Keratinocyte (primary cell): ENCODE data around the gene DISC1. TPM values are rescaled to one million over a fixed set of nuclear protein-coding genes. Genes with fewer than 3 reads are reported as not detected.

Experiments
- DNase-seq: peaks from one replicate; pipeline ENCODE4 v3.0.0-alpha.2; 2011; ENCODE audit warnings: low read depth, missing footprints, low spot score
- FAIRE-seq: peaks from 2 replicates; lab custom pipeline; 2011; peaks lifted over from hg19 to GRCh38; lab: Jason Lieb, UNC
- H2AFZ ChIP-seq: 2 replicates; pipeline ENCODE4 v1.6.0; 2012; ENCODE audit warnings: low read length, control low read depth, inconsistent platforms; ENCODE audit not compliant: control insufficient read depth
- H3K27ac ChIP-seq: 2 replicates; pipeline ENCODE4 v1.5.1; 2011; ENCODE audit warnings: low read length; ENCODE audit not compliant: control insufficient read depth, insufficient read depth
- H3K27me3 ChIP-seq: 3 replicates; pipeline ENCODE4 v1.6.0; 2011; ENCODE audit warnings: low read length; ENCODE audit not compliant: control insufficient read depth, insufficient read depth; ENCODE audit errors: extremely low read depth
- H3K36me3 ChIP-seq, 2 experiments: 2 replicates in 1 of 2; 3 replicates in 1 of 2; pipeline ENCODE4 v1.5.1; 2011; ENCODE audit warnings: low read length in 2 of 2, mild to moderate bottlenecking in 1 of 2; ENCODE audit not compliant: control insufficient read depth in 2 of 2, insufficient read depth in 2 of 2; ENCODE audit errors: extremely low read depth in 1 of 2
- H3K4me1 ChIP-seq: 3 replicates; pipeline ENCODE4 v1.5.1; 2011; ENCODE audit warnings: low read length; ENCODE audit not compliant: control insufficient read depth, insufficient read depth; ENCODE audit errors: extremely low read depth
- H3K4me2 ChIP-seq: 3 replicates; pipeline ENCODE4 v1.6.0; 2011; ENCODE audit warnings: low read depth, low read length; ENCODE audit not compliant: control insufficient read depth, insufficient read depth; ENCODE audit errors: extremely low read depth
- H3K4me3 ChIP-seq, 3 experiments: fragments of 200-600 bp in 1 of 3; sonication (generic) in 1 of 3; 2 replicates in 2 of 3; 3 replicates in 1 of 3; pipeline ENCODE4 v1.5.1; 2011 to 2016; ENCODE audit warnings: low read length in 3 of 3, mild to moderate bottlenecking in 3 of 3, control low read depth in 2 of 3, inconsistent platforms in 1 of 3, low read depth in 1 of 3, mixed read lengths in 1 of 3, mixed run types in 1 of 3, moderate library complexity in 1 of 3; ENCODE audit not compliant: control insufficient read depth in 2 of 3, insufficient read depth in 2 of 3; ENCODE audit errors: extremely low read depth in 1 of 3
- H3K79me2 ChIP-seq: 2 replicates; pipeline ENCODE4 v1.6.0; 2012; ENCODE audit warnings: low read length; ENCODE audit not compliant: control insufficient read depth, insufficient read depth
- H3K9ac ChIP-seq: 3 replicates; pipeline ENCODE4 v1.6.0; 2011; ENCODE audit warnings: low read length; ENCODE audit not compliant: control insufficient read depth, insufficient read depth; ENCODE audit errors: extremely low read depth
- H3K9me1 ChIP-seq: 3 replicates; pipeline ENCODE4 v1.6.0; 2011; ENCODE audit warnings: low read length; ENCODE audit not compliant: control insufficient read depth, insufficient read depth; ENCODE audit errors: extremely low read depth
- H3K9me3 ChIP-seq: 2 replicates; pipeline ENCODE4 v1.5.1; 2012; ENCODE audit warnings: low read depth, low read length; ENCODE audit not compliant: control insufficient read depth
- H4K20me1 ChIP-seq: 3 replicates; pipeline ENCODE4 v1.6.0; 2011; ENCODE audit warnings: low read length; ENCODE audit not compliant: control insufficient read depth, insufficient read depth; ENCODE audit errors: extremely low read depth
- EZH2 ChIP-seq: IDR thresholded peaks from one replicate; pipeline ENCODE4 v1.6.1; 2012; ENCODE audit warnings: inconsistent platforms, mild to moderate bottlenecking, low read length, moderate library complexity
- dilution Hi-C: fragments of 300-500 bp; cut with MboI; formaldehyde crosslinking; loops from one replicate; pipeline ENCODE4 v1.7.0; 2020; ENCODE audit warnings: low sequenced_read_pairs; ENCODE audit not compliant: extremely low pct_ligation_motif_present
- polyA plus RNA-seq, 5 experiments: library from polyadenylated mRNA; depleted of rRNA in 3 of 5; stranded (reverse) in 3 of 5; stranded (forward) in 1 of 5; unstranded in 1 of 5; fragments of >200 nt; gene quantifications; 1 replicate in 1 of 5; 2 replicates in 3 of 5; 3 replicates in 1 of 5; pipeline versions ENCODE4 v1.2.1 to v1.2.3, GENCODE V29; 2011 to 2012; ENCODE audit warnings: missing spikeins in 2 of 5, low read depth in 1 of 5, low replicate concordance in 1 of 5
- TF ChIP-seq, protein P1 (sequence below), 3 experiments: IDR thresholded peaks in 1 of 3; conservative IDR thresholded peaks in 1 of 3; optimal IDR thresholded peaks in 1 of 3; 2 replicates in 2 of 3; 3 replicates in 1 of 3; pipeline versions ENCODE3 to v1.5.1; 2011; ENCODE audit warnings: low read length in 3 of 3, mild to moderate bottlenecking in 3 of 3, moderate library complexity in 2 of 3, control low read depth in 1 of 3, inconsistent platforms in 1 of 3; ENCODE audit not compliant: insufficient read depth in 2 of 3; ENCODE audit errors: extremely low read depth in 1 of 3

The DISC1 gene
- polyA plus RNA-seq, 1 donor (not counting 4 experiments of a cell fraction or from before 2014, with no cell fraction given) = 0.47 TPM

DNA sequence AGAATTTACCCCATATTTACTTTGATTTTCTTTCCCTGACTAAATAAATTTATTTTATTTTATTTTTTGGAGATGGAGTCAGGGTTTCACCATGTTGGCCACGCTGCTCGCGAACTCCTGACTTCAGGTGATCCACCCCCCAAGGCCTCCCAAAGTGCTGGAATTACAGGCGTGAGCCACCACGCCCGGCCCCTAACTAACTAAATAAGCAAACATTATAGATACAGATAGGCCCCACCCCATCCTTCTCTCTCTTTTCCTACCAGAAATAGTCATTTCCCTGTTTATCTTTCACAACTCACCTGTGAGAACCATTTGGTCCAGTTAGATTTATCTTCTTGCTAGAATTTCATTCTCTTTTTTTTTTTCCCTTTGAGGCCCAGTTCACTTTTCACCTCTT lies 167.3 kb downstream of the DISC1 start:
- Histone ChIP-seq H3K4me3 (no peak overlapping the region), H3K27me3 (no peaks in the 10 kb centered on the region), H3K9ac (no peak overlapping the region), H3K27ac (no peak overlapping the region), H3K4me2 (no peak overlapping the region), H3K9me3 (no peaks in the 10 kb centered on the region), H3K79me2 (no peaks in the 10 kb centered on the region), H4K20me1 (no peaks in the 10 kb centered on the region), H3K4me1 (no peaks in the 10 kb centered on the region), H3K36me3 (no peaks in the 10 kb centered on the region), H2AFZ (no peak overlapping the region), H3K9me1 (no peaks in the 10 kb centered on the region)
- DNase-seq = no peak
- dilution Hi-C loops = no loop called here
- TF ChIP-seq, protein P1, sequence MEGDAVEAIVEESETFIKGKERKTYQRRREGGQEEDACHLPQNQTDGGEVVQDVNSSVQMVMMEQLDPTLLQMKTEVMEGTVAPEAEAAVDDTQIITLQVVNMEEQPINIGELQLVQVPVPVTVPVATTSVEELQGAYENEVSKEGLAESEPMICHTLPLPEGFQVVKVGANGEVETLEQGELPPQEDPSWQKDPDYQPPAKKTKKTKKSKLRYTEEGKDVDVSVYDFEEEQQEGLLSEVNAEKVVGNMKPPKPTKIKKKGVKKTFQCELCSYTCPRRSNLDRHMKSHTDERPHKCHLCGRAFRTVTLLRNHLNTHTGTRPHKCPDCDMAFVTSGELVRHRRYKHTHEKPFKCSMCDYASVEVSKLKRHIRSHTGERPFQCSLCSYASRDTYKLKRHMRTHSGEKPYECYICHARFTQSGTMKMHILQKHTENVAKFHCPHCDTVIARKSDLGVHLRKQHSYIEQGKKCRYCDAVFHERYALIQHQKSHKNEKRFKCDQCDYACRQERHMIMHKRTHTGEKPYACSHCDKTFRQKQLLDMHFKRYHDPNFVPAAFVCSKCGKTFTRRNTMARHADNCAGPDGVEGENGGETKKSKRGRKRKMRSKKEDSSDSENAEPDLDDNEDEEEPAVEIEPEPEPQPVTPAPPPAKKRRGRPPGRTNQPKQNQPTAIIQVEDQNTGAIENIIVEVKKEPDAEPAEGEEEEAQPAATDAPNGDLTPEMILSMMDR (optimal IDR thresholded peaks at IDR 0.05 in 1 of 3, IDR thresholded peaks at IDR 0.05 in 1 of 3, conservative IDR thresholded peaks at IDR 0.05 in 1 of 3; ENCODE audit: extremely low read depth in 1 of 3, insufficient read depth in 2 of 3, low read length in 3 of 3) = no peak
- TF ChIP-seq EZH2 = no peak
- no peak for FAIRE-seq

DNA sequence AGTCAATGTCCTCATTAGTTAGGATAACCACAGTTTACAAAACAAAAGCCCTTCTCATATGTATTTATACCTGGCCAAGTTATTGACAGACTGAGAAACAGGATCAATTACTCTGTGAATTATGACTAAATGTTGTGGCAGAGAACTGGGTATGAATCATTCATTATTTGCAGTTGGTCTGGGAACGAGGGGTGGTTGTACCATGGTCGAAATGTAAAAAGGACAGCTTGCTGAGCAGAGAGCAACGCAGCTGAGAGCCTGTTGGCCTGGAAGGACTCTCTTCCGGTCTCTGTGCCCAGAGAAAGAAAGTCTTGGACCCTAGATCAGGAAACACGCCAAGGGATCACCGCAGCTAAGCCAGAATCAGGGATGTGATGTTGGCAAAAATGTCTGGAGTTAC lies 169.6 kb downstream of the DISC1 start:
- Histone ChIP-seq H3K79me2 (no peaks in the 10 kb centered on the region), H3K36me3 (no peaks in the 10 kb centered on the region), H3K9ac (no peak overlapping the region), H3K9me3 (no peaks in the 10 kb centered on the region), H3K4me1 (no peaks in the 10 kb centered on the region), H3K27me3 (no peaks in the 10 kb centered on the region), H3K27ac (no peak overlapping the region), H4K20me1 (no peaks in the 10 kb centered on the region), H3K4me2 (no peak overlapping the region), H3K9me1 (no peaks in the 10 kb centered on the region), H2AFZ (no peak overlapping the region), H3K4me3 (no peak overlapping the region)
- no peak for DNase-seq
- dilution Hi-C loops = no loop called here
- FAIRE-seq = no peak
- TF ChIP-seq, protein P1 (optimal IDR thresholded peaks at IDR 0.05 in 1 of 3, IDR thresholded peaks at IDR 0.05 in 1 of 3, conservative IDR thresholded peaks at IDR 0.05 in 1 of 3; ENCODE audit: extremely low read depth in 1 of 3, insufficient read depth in 2 of 3, low read length in 3 of 3) = no peak
